ENCODE data around the gene DLG3. TPM values are rescaled to one million over a fixed set of nuclear protein-coding genes. Genes with fewer than 3 reads are reported as not detected.
A peak's percentile ranks its signal among the peaks of the same experiment; 100 is the strongest.

DLG3 gene
- total RNA-seq, 1 experiment from 2014 or later = 48.4 TPM

- peak; percentile 49; the same call in 1 of the 2 replicates for ATAC-seq
- intact Hi-C loops (cut with micrococcal nuclease) = no loop called here
- no peak overlapping the region for H3K4me2 ChIP-seq (ENCODE audit: low read length)
- DNase-seq (ENCODE audit: low read depth, low spot score) = no peak
- no TSS peak for BruUV-seq (replicated peaks)
- H3K27me3 ChIP-seq (ENCODE audit: insufficient read depth, low read length) = no peaks in the 10 kb centered on the region
- H3K9ac ChIP-seq (ENCODE audit: low read length) = no peak overlapping the region
- H3K36me3 ChIP-seq (ENCODE audit: control insufficient read depth in 1 of 2, insufficient read depth in 2 of 2, low read length in 2 of 2) = no peaks in the 10 kb centered on the region
- peaks cover 0 to 14% of the 10 kb centered on the region in 2 experiments; a peak in 2 of 4 replicates for H3K4me1 ChIP-seq (ENCODE audit: control insufficient read depth in 1 of 2, insufficient read depth in 2 of 2, low read length in 2 of 2)
- TF ChIP-seq, protein P1, sequence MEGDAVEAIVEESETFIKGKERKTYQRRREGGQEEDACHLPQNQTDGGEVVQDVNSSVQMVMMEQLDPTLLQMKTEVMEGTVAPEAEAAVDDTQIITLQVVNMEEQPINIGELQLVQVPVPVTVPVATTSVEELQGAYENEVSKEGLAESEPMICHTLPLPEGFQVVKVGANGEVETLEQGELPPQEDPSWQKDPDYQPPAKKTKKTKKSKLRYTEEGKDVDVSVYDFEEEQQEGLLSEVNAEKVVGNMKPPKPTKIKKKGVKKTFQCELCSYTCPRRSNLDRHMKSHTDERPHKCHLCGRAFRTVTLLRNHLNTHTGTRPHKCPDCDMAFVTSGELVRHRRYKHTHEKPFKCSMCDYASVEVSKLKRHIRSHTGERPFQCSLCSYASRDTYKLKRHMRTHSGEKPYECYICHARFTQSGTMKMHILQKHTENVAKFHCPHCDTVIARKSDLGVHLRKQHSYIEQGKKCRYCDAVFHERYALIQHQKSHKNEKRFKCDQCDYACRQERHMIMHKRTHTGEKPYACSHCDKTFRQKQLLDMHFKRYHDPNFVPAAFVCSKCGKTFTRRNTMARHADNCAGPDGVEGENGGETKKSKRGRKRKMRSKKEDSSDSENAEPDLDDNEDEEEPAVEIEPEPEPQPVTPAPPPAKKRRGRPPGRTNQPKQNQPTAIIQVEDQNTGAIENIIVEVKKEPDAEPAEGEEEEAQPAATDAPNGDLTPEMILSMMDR (IDR thresholded peaks at IDR 0.05 in 2 of 3, conservative IDR thresholded peaks at IDR 0.05 in 1 of 3; ENCODE audit: borderline replicate concordance in 1 of 3, insufficient read depth in 1 of 3, low read depth in 2 of 3, low read length in 2 of 3) = no peak
- no peak for TF ChIP-seq SP1 (IDR thresholded peaks at IDR 0.05; ENCODE audit: low read depth)
- TF ChIP-seq YY1 (IDR thresholded peaks at IDR 0.05; ENCODE audit: extremely low read depth, insufficient replicate concordance, low read depth, low read length) = no peak
- no peak for TF ChIP-seq ELF1 (IDR thresholded peaks at IDR 0.05; ENCODE audit: borderline replicate concordance, low read depth)
- TF ChIP-seq REST (IDR thresholded peaks at IDR 0.05; ENCODE audit: low read depth) = no peak
- no peak for TF ChIP-seq ZBTB33 (IDR thresholded peaks at IDR 0.05; ENCODE audit: extremely low read depth, insufficient replicate concordance, low read length)
- no peak for TF ChIP-seq EZH2phosphoT487 (IDR thresholded peaks at IDR 0.05; ENCODE audit: borderline replicate concordance)
- TF ChIP-seq EGR1 (IDR thresholded peaks at IDR 0.05; ENCODE audit: low read depth) = no peak
- TF ChIP-seq MAX (IDR thresholded peaks at IDR 0.05) = no peak
- no peak for TF ChIP-seq FOSL1 (IDR thresholded peaks at IDR 0.05; ENCODE audit: low read depth)
- TF ChIP-seq TCF7L2 (IDR thresholded peaks at IDR 0.05; ENCODE audit: borderline replicate concordance, extremely low read depth, insufficient read depth, insufficient read length) = no peak
- no peak for TF ChIP-seq POLR2AphosphoS5 (IDR thresholded peaks at IDR 0.05; ENCODE audit: low read depth, low read length)
- TF ChIP-seq CEBPB (IDR thresholded peaks at IDR 0.05; ENCODE audit: low read depth) = no peak
- no peak for TF ChIP-seq EZH2 (IDR thresholded peaks at IDR 0.05)
- TF ChIP-seq CBX3 (IDR thresholded peaks at IDR 0.05; ENCODE audit: low read depth) = no peak
- TF ChIP-seq RAD21 (IDR thresholded peaks at IDR 0.05; ENCODE audit: low read depth) = no peak
- TF ChIP-seq SRF (IDR thresholded peaks at IDR 0.05; ENCODE audit: low read depth) = no peak
- no peak for TF ChIP-seq POLR2A (IDR thresholded peaks at IDR 0.05; ENCODE audit: borderline replicate concordance, extremely low read depth, insufficient read depth, insufficient read length)
- no peak for TF ChIP-seq SIN3A (IDR thresholded peaks at IDR 0.05; ENCODE audit: low read depth)
- no peaks in the 10 kb centered on the region for H4K20me1 ChIP-seq (ENCODE audit: insufficient read depth)
- H3K9me2 ChIP-seq (ENCODE audit: insufficient read depth) = no peaks in the 10 kb centered on the region
- H3K9me3 ChIP-seq (ENCODE audit: control insufficient read depth in 1 of 2, insufficient read depth in 1 of 2, low read depth in 1 of 2, low read length in 2 of 2) = no peaks in the 10 kb centered on the region
- ChIA-PET RAD21 (ENCODE audit: low non-redundant PET in 1 of 2, low total read pairs in 2 of 2, uncharacterized antibody in 2 of 2, unreplicated experiment in 2 of 2) (no interaction called here), CTCF (no interaction called here), POLR2A (interaction anchor here (0.6 kb wide), 1 partner anchor 40 kb away, joined by 3 read pairs; no protein-coding TSS in a partner anchor)
- no peaks in the 10 kb centered on the region for H3K79me2 ChIP-seq (ENCODE audit: insufficient read depth, low read length)
- H3K4me3 ChIP-seq (replicated peaks in 1 of 2; ENCODE audit: low read depth in 1 of 2, low read length in 2 of 2) = no peak overlapping the region
- no peak overlapping the region for H3K27ac ChIP-seq (ENCODE audit: low read depth, low read length)
- no peak overlapping the region for H2AFZ ChIP-seq (ENCODE audit: low read depth, low read length, poor library complexity, severe bottlenecking)
Measured at GRCh38 chrX:70442224-70442623, 2.4 kb upstream of the DLG3 start.
